ENCODE data around the gene POLRMT.
"Not testable (repeated sequence)": the region's sequence is repeated elsewhere in the genome, so short reads cannot be mapped to it uniquely, and the experiment has no call there.

Gene POLRMT

DNA sequence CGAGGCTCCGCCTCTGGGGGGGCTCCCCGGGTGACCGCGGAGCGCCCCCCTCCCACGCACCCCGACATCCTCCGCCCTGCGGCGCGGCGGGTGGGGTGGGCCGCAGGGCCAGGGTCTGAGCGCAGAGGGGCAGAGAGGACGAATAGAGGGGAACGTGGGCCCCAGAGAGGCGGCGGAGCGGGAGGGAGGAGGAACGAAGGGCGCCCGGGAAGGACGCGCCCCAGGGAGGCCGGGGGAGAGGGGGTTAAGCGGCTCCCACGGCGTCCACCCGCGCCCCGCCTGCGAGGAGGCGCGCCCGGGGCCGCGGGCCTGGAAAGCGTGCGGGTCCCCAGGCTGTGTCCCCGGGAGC lies 42.6 kb downstream of the POLRMT start:
- no peak for DNase-seq

DNA sequence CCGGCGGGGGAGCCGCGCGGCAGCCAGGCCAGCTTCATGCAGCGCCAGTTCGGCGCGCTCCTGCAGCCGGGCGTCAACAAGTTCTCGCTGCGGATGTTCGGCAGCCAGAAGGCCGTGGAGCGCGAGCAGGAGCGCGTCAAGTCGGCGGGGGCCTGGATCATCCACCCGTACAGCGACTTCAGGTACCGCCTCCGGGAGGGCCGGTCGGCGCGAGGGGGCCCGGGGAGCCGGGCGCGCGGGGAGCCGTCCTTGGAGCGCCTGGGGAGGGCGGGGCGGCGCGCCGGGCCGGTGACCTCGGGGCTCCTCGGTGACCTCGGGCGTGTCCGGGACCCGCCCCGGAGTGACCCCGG lies 43.0 kb downstream of the POLRMT start:
- DNase-seq = peak; percentile 71

DNA sequence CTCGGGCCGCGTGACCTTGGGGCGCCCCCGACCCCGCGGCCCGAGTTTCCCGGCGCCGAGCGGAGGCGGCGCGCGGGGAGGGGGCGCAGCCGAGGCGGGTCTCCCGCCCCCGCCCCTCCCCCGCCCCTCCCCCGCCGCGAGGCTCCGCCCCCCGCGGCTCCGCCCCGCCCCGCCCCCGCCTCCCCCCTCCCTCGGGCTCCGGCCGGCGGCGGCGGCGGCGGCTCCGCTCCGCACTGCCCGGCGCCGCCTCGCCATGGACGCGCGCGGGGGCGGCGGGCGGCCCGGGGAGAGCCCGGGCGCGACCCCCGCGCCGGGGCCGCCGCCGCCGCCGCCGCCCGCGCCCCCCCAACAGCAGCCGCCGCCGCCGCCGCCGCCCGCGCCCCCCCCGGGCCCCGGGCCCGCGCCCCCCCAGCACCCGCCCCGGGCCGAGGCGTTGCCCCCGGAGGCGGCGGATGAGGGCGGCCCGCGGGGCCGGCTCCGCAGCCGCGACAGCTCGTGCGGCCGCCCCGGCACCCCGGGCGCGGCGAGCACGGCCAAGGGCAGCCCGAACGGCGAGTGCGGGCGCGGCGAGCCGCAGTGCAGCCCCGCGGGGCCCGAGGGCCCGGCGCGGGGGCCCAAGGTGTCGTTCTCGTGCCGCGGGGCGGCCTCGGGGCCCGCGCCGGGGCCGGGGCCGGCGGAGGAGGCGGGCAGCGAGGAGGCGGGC lies 43.5 kb downstream of the POLRMT start, which contains the start of gene HCN2:
TSS of gene HCN2 (plus strand) at position 189 of the 703 bp plus-strand sequence. CDS start at position 254, 65 bp downstream.
- DNase-seq = no peak

DNA sequence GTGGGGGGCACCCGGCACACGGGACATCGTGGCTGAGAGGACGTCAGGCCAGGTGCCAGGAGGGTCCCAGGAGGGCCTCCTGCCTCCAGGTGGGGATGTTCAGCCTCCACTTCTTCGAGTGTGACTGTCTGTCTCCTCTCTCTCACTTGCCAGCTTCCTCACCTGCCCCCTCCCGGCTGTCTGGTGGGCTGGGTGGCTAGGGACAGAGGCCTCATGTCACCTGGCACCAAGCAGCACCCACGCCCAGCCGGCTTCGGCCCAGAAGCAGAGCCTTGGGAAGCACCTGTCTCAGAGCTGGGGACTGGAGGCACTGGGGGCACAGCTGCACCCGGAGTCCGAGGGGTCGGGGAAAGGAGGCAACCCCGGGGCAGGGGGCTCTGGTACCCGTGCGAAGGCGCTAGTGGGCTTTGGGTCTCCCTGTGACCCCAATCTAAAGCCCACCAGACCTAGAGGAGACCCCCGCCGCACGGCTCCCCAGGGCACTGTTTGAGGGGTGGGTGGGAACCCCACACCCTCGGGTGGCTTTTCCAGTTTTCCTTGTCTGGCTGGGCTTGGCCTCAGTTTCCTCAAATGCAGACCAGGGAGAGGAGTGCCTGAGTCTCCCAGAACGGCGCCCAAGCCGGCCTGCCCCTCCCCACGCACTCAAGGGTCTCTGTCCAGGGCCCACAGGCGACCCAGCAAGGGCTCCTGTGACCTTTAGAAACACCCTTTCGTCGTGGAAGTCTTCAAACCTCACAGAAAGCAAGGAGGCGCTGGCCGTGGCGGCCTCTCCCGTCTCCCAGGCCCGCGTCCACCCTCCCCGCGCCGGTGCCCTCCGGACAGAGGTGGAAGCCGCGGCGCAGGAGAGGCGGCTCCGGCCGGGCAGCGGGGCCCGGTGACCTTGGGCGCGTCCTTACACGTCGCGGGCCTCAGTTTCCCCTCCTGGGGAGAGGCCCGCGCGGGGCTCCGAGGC lies 44.3 kb downstream of the POLRMT start:
- DNase-seq = no peak

DNA sequence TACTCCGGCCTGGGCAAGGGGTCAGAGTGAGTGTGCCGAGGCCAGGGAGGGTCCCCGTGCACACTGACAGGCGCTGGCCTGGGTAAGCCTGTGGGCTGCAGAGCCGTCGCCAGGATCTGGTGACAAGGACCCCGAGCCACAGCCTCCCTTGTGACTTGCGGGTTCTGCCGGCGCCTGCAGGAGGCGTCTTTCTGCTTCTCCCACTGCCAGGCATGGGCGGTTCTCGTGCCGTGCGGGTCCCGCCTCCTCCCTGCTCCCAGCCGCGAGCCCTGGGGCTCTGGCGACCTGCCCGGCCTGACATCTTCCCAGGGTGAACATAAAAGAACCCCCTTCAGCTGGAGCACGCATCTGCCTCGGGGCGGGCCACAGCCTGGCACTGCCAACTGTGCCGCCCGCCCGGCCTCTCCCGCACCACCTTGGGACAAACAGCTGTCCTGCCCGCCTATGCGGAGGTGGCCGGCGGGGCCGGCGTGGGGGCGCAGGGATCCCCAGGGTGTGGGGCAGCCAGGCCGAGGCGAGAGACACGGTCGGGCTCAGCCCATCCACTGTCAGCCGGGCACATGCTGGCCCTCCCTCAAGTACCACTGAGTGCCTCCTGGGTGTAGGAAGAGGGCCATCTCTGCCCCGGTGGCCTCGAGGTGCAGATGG lies 45.1 kb downstream of the POLRMT start:
- peak; percentile 86 for DNase-seq

DNA sequence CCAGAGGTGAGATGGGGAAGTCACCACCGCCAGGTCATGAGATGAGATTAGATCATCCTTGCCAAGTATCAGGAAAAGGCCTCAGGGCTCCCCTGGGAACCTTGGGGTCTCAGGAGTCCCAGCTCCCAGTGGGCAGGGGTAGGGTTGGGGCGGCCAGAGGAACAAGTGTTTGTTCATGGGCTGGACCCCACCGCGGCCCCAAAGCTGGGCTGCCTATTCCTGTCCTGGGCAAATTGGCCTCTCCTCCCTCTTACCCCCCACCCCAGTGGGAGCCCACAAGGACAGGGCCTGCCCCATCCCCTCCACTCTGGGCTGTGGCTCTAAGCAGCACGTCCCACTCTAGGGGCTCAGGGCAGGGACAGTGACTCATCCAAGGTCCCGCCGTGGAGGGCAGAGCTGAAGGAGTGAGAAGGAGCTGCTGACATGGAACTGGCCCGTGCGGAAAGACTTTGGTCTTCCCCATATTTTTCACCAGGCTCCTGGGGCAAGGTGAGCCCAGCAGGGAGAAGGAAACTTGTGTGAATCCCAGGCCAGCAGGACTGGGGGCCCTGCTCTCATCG lies 47.7 kb downstream of the POLRMT start:
- DNase-seq = no peak

DNA sequence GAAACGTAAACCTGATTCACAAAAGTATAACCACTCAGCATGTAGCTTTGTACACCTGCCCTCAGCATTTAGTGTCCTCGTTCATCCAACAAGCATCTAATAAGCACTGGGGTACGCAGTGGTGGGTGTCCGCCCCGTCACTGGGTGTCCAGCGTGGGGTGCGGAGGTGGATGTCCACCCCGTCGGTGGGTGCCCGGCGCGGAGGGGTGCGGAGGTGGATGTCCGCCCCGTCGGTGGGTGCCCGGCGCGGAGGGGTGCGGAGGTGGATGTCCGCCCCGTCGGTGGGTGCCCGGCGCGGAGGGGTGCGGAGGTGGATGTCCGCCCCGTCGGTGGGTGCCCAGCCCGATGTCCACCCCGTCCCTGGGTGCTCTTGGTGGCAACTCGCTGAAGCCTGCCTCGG lies 48.2 kb downstream of the POLRMT start:
- not testable (repeated sequence) for DNase-seq

DNA sequence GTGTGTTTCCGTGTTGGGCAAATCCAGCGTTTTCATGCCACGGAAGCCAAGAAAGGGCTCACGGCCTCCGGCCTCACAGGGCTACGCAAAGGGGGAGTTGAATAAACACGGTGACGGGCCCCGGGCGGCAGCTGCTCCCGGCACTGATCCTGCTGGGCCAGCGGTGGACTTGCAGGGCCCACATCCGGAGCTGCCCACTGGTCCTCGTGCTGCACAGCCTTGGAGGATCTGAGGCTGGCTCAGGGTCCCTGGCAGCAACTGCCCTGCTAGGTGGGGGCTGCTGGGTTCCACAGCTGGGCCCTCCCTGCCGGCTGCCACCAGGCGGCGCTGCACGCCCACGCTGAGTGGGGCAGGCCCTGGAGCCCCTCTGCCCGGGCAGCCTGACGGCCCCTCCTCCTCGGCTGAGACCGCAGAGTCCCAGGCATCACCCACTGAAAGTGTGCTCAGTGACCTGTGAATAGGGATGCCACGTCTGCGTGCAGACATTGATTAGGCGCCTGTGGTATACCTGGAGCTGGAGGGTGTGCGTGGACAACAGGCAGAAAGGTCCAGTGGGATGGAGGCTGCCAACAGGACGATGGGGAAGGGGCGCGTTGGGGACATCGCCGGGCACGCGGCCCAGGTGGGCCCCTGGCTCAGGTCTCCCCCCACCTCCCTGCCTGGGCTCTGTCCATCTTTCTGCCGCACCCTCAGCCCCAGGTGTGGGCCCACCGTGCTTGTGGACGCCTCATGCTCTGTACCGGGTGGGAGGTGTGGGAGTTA lies 48.9 kb downstream of the POLRMT start:
- DNase-seq = peak; percentile 89

DNA sequence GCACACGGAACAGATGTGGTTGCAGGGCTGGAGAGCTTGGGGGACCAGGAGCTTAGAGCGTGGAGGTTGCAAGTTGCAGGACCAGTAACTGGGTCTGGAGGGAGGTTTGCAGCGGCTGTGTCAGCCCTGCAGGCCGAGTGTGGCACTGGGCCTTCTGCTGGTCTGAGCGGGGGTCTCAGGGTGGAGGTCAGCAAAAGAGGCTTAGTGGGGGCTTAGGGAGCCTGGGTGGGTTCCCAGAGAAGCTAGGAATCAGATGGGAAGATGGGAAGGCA lies 49.4 kb downstream of the POLRMT start:
- DNase-seq = no peak

DNA sequence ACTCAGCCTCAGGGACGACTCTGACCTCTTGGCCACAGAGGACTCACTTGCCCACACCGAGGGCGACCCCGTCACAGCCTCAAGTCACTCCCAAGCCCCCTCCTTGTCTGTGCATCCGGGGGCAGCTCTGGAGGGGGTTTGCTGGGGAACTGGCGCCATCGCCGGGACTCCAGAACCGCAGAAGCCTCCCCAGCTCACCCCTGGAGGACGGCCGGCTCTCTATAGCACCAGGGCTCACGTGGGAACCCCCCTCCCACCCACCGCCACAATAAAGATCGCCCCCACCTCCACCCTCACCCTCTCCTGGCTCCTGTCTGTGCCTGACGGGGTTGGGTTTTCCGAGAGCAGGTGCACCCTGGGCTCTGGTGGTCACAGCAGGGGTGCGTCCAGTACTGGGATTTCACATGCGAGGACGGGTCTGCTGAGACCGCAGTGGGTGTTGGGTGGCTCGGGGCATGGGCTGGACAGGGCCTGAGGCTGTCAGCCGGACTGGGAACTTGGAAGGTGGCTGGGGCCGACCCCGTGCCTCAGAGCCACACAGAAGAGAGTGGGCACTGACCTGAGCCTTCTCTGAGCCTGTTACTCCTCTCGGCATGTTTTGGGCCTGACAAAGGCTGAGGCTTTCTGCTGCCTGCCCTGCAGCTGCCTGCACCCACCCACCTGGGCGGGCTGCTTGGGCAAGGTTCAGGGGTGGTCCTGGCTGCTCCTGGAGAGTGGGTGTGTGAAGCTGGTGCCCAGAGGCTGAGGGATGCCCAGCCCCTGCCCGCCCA lies 50.0 kb downstream of the POLRMT start:
- no peak for DNase-seq

DNA sequence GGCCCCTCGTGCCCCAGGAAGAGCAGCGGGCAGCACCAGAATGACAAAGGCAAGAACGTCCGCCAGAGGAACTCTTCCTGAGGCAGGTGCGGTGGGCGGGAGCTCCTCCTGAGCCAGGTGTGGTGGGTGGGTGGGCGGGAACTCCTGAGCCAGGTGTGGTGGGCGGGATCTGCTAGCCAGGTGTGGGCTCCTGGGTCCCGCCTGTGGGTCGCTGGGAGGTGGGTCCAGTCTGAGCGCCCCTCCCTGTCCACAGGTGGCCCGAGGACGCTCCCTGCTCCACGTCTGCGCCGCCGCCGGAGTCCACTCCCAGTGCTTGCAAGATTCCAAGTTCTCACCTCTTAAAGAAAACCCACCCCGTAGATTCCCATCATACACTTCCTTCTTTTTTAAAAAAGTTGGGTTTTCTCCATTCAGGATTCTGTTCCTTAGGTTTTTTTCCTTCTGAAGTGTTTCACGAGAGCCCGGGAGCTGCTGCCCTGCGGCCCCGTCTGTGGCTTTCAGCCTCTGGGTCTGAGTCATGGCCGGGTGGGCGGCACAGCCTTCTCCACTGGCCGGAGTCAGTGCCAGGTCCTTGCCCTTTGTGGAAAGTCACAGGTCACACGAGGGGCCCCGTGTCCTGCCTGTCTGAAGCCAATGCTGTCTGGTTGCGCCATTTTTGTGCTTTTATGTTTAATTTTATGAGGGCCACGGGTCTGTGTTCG lies 50.7 kb downstream of the POLRMT start:
- DNase-seq = no peak

DNA sequence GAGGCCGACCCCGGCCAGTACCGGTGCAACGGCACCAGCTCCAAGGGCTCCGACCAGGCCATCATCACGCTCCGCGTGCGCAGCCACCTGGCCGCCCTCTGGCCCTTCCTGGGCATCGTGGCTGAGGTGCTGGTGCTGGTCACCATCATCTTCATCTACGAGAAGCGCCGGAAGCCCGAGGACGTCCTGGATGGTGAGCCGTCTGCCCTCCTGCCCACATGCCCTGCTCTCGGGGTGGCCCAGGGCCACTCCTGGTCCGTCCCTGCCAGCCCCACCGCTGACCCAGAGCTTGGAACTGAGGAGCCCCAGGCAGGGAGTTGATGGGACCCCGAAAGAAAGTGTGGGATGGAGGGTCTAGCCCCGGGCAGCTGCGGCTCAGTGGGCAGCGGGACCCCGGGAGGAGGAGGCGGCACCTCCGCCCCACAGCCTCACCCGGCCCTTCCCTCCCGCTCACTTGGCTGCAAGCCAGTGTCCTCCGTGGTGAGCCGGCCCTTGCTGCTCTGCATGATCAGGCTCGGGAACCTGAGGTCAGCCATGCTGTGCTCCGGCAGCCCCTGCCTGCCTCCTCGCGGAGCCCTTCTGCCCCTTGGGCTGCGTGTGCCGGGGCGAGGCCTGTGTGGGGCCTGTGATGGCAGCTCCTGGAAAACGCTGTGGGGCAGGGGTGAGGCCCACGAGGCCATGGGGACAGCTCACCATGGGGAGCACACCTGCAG lies 51.8 kb downstream of the POLRMT start:
- DNase-seq = no peak

DNA sequence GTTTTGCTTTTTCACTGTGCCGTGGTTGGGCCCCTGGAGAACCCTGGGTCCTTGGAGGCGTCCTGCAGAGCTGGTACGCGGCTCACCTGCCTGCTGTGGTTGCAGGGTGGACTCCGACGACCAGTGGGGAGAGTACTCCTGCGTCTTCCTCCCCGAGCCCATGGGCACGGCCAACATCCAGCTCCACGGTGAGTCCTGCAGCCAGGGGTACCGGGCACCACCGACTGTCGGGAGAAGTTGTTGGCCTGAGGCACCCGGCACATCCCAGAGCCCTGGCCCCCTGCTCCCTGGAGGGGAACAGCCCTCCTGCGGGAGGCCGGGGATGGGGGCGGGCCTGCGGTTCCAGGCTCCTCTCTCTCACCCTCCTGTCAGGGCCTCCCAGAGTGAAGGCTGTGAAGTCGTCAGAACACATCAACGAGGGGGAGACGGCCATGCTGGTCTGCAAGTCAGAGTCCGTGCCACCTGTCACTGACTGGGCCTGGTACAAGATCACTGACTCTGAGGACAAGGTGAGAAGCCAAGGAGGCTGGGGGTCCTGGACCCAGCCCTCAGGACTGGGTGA lies 53.0 kb downstream of the POLRMT start:
- DNase-seq = no peak

DNA sequence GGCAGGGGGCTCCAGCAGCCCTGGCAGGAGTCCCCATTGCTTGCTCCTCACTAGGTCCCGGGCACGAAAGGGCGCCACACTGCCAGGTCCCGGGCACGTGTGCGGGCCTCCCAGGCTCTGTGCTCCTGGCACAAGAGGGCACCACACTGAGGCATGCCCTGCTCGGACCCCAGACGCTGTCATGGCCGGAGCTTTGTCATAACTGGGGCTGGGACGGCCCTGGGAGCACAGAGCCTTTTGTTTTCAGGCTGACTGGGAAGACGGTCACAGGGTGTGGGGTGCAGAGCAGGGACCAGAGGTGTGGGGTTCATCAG lies 53.5 kb downstream of the POLRMT start:
- no peak for DNase-seq

DNA sequence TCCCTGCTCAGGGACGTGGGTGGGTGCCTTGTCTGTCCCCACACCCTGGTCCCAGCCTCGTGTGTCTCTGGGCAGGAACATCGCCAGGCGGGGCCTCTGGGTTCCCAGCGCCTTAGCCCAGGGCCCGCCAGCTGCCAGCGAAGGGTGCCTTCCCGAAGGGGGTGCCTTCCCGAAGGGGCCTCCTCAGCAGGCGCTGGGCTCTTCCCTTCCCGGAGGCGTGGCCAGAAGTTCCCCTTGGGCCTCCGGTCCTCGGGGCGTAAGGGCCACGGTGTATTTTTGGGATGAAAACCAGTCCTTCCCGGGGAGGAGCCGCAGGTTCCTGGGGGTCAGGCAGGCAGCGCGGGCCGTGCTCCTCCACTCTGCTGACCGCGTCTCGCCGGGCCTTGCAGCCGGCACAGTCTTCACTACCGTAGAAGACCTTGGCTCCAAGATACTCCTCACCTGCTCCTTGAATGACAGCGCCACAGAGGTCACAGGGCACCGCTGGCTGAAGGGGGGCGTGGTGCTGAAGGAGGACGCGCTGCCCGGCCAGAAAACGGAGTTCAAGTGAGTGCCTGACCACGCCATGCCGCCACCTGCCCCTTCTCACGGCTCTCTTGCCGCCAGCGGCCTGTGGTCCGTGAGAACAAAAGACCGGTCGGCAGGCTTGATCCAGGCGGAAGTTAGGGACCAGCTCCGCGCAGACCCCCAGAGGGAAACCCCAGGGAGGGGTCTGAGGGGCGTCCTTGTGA lies 54.1 kb downstream of the POLRMT start:
- DNase-seq = no peak

DNA sequence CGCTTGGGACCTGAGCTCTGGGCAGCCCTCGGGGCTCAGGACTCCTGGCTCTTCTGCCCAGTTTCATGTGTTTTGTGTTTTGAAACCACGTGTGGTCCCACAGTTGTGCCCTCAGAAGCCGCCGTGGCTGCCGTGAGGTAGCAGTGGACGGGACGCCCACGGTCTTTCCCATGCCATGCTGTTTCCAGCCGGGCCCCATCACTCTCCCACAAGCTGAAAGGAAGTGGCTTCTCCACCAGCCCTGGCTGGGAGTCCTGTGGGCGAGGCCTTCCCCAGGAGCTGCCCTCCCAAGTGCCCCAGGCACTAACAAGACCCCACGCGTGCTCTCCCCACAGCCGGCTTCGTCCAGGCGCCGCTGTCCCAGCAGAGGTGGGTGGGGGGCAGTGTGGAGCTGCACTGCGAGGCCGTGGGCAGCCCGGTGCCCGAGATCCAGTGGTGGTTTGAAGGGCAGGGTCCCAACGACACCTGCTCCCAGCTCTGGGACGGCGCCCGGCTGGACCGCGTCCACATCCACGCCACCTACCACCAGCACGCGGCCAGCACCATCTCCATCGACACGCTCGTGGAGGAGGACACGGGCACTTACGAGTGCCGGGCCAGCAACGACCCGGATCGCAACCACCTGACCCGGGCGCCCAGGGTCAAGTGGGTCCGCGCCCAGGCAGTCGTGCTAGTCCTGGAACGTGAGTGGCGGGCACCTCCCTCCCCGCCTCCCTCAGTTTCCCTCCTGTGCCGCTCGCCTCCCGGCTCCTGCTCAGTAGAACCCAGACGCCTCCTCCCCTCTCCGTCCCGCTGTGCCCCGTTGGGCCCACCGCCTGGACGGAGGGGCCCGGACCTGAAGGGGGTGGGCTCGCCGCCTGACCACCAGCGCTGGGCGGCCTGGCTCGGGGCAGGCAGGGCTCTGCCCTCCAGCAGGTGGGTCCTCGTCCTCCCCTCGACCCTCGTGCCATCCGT lies 55.6 kb downstream of the POLRMT start:
- DNase-seq = no peak

DNA sequence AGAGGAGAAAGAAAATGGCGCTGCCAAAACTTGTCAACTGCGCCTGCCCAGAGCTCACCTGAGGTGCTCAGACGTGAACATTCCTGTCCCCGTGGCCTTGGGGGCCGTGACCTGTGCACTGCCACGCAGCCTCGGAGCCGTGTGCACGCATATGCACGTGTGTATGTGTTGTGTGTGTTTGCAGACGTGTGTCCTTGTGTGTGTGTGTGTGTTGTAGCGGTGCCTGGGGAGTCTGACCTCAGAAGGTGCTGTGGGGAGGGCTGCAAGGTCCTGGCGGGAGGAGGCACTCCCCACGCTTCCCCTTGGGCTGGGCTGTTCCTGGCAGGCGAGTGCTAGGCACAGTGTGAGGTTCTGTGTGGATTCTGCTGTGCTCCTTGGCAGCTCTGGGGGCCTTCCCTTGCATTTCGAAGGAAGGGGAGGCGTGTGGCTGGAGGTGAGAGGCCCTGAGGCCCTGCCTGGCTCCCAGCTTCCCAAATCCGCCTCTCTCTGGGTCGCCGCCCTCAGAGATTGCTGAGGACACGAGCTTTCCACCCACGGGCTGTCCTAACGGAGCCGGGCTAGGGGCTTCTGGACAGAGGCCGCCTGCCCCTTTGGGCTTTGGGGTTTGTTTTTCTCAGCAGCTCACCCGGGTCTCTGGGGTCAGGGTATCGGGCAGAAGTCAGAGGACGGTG lies 56.4 kb downstream of the POLRMT start:
- DNase-seq = no peak

Measured in activated effector memory CD4-positive, alpha-beta T cell treated with anti-CD3 and anti-CD28 coated beads, Interleukin-2, amount 50 U/mL, for 16 hours (primary cell).